WTC11 (cell line): Measurements from ENCODE around the gene TTYH1. TPM values are rescaled to one million over a fixed set of nuclear protein-coding genes. Genes with fewer than 3 reads are reported as not detected.
"Not testable (repeated sequence)": the region's sequence is repeated elsewhere in the genome, so short reads cannot be mapped to it uniquely, and the experiment has no call there.

ENCODE experiments used
- ATAC-seq: fragments of 200-7000 bp; cut with Tn5 transposase; 2 replicates; pipeline ENCODE4 v1.10.0; 2021; ENCODE audit warnings: mild to moderate bottlenecking, moderate library complexity
- CTCF ChIA-PET: fragments of 300-600 bp; sonication (Branson Sonifier 250); formaldehyde crosslinking; loops from one replicate; lab custom pipeline; 2021; ENCODE audit warnings: antibody characterized with exemption; lab: Charles Lee
- POLR2A ChIA-PET: fragments of 350-600 bp; sonication (Branson Sonifier 250); formaldehyde crosslinking; loops from one replicate; lab custom pipeline; 2021; ENCODE audit warnings: antibody characterized with exemption; lab: Charles Lee
- DNase-seq: peaks from one replicate; pipeline ENCODE4 v3.0.0; 2021; ENCODE audit warnings: low spot score
- H3K27ac Mint-ChIP-seq: 2 replicates; pipeline ENCODE4 v1.8.0; 2021; ENCODE audit warnings: mixed read lengths
- H3K27me3 Mint-ChIP-seq: 2 replicates; pipeline ENCODE4 v1.8.0; 2021; ENCODE audit warnings: low read depth, mild to moderate bottlenecking, moderate library complexity, mixed read lengths
- H3K36me3 Mint-ChIP-seq: 2 replicates; pipeline ENCODE4 v1.8.0; 2021; ENCODE audit warnings: mixed read lengths
- H3K4me1 Mint-ChIP-seq: 2 replicates; pipeline ENCODE4 v1.8.0; 2022; ENCODE audit warnings: mixed read lengths
- H3K4me3 Mint-ChIP-seq: 2 replicates; pipeline ENCODE4 v1.8.0; 2021; ENCODE audit warnings: mild to moderate bottlenecking, moderate library complexity, mixed read lengths
- H3K9me3 Mint-ChIP-seq: 2 replicates; pipeline ENCODE4 v1.8.0; 2021; ENCODE audit warnings: mixed read lengths
- CREB1 ChIP-seq: sonication (generic); formaldehyde crosslinking; IDR thresholded peaks from 2 replicates; pipeline ENCODE4 v1.8.0; 2023; ENCODE audit warnings: mild to moderate bottlenecking, missing genetic modification reagents
- E2F4 ChIP-seq: sonication (generic); formaldehyde crosslinking; IDR thresholded peaks from 2 replicates; pipeline ENCODE4 v1.8.1; 2022; ENCODE audit warnings: low read depth, mild to moderate bottlenecking, moderate library complexity, missing genetic modification reagents, borderline replicate concordance
- ELF4 ChIP-seq: sonication (generic); formaldehyde crosslinking; IDR thresholded peaks from 2 replicates; pipeline ENCODE4 v1.8.1; 2022; ENCODE audit warnings: low read depth, mild to moderate bottlenecking, moderate library complexity, missing genetic modification reagents
- ERG ChIP-seq: fragments of 250-450 bp; sonication (Bioruptor Pico); IDR thresholded peaks from 2 replicates; pipeline ENCODE4 v1.8.0; 2021; ENCODE audit warnings: mild to moderate bottlenecking
- GABPB1 ChIP-seq: sonication (generic); formaldehyde crosslinking; IDR thresholded peaks from 2 replicates; pipeline ENCODE4 v1.8.1; 2023; ENCODE audit warnings: mild to moderate bottlenecking, missing genetic modification reagents
- GTF2I ChIP-seq: fragments of 250-450 bp; sonication (Bioruptor Pico); conservative IDR thresholded peaks from 2 replicates; pipeline ENCODE4 v1.4.0; 2021; ENCODE audit warnings: mild to moderate bottlenecking
- JAZF1 ChIP-seq: fragments of 250-450 bp; sonication (Bioruptor Pico); IDR thresholded peaks from 2 replicates; pipeline ENCODE4 v1.9.0; 2021; ENCODE audit warnings: moderate library complexity, mild to moderate bottlenecking, inconsistent platforms
- NFATC4 ChIP-seq: fragments of 250-450 bp; sonication (Bioruptor Pico); IDR thresholded peaks from 2 replicates; pipeline ENCODE4 v1.9.0; 2021; ENCODE audit warnings: mild to moderate bottlenecking
- RELA ChIP-seq: sonication (generic); formaldehyde crosslinking; IDR thresholded peaks from 2 replicates; pipeline ENCODE4 v1.8.1; 2022; ENCODE audit warnings: missing genetic modification reagents, mild to moderate bottlenecking, borderline replicate concordance
- RORB ChIP-seq: fragments of 250-450 bp; sonication (Bioruptor Pico); IDR thresholded peaks from 2 replicates; pipeline ENCODE4 v1.9.0; 2021; ENCODE audit warnings: mild to moderate bottlenecking
- SMAD4 ChIP-seq: sonication (generic); formaldehyde crosslinking; IDR thresholded peaks from 2 replicates; pipeline ENCODE4 v1.8.0; 2022; ENCODE audit warnings: mild to moderate bottlenecking, missing genetic modification reagents
- SOX15 ChIP-seq: fragments of 250-450 bp; sonication (Bioruptor Pico); IDR thresholded peaks from 2 replicates; pipeline ENCODE4 v1.9.0; 2021; ENCODE audit warnings: mild to moderate bottlenecking
- SP1 ChIP-seq: sonication (generic); formaldehyde crosslinking; conservative IDR thresholded peaks from 2 replicates; pipeline ENCODE4 v1.8.1; 2022; ENCODE audit warnings: missing genetic modification reagents
- TEAD4 ChIP-seq: sonication (generic); formaldehyde crosslinking; IDR thresholded peaks from 2 replicates; pipeline ENCODE4 v1.8.0; 2022; ENCODE audit warnings: mild to moderate bottlenecking, missing genetic modification reagents
- ZBTB21 ChIP-seq: sonication (generic); formaldehyde crosslinking; IDR thresholded peaks from 2 replicates; pipeline ENCODE4 v1.8.1; 2023; ENCODE audit warnings: mild to moderate bottlenecking, missing genetic modification reagents, borderline replicate concordance
- ZNF121 ChIP-seq: sonication (generic); formaldehyde crosslinking; IDR thresholded peaks from 2 replicates; pipeline ENCODE4 v1.8.0; 2023; ENCODE audit warnings: missing genetic modification reagents
- ZNF219 ChIP-seq: sonication (generic); formaldehyde crosslinking; IDR thresholded peaks from 2 replicates; pipeline ENCODE4 v1.8.0; 2023; ENCODE audit warnings: missing genetic modification reagents, mild to moderate bottlenecking, borderline replicate concordance
- ZNF263 ChIP-seq: sonication (generic); formaldehyde crosslinking; IDR thresholded peaks from 2 replicates; pipeline ENCODE4 v1.8.1; 2022; ENCODE audit warnings: low read depth, mild to moderate bottlenecking, moderate library complexity, missing genetic modification reagents
- ZNF317 ChIP-seq: sonication (generic); formaldehyde crosslinking; IDR thresholded peaks from 2 replicates; pipeline ENCODE4 v1.8.1; 2023; ENCODE audit warnings: low read depth, mild to moderate bottlenecking, moderate library complexity, missing genetic modification reagents, borderline replicate concordance
- ZNF423 ChIP-seq: fragments of 250-450 bp; sonication (Bioruptor Pico); IDR thresholded peaks from 2 replicates; pipeline ENCODE4 v2.1.2; 2022; ENCODE audit warnings: mild to moderate bottlenecking, moderate library complexity
- total RNA-seq: library from RNA; stranded (reverse); gene quantifications from 3 replicates; pipeline ENCODE4 v1.2.3, GENCODE V29; 2021
- TF ChIP-seq, protein P1 (sequence below): sonication (generic); formaldehyde crosslinking; IDR thresholded peaks from 2 replicates; pipeline ENCODE4 v1.8.1; 2022; ENCODE audit warnings: mild to moderate bottlenecking, moderate library complexity, missing genetic modification reagents

The TTYH1 gene
- total RNA-seq, 1 experiment from 2014 or later = 37.1 TPM

GRCh38 chr19:54373781-54374631 is 41.3 kb upstream of the TTYH1 start (continued):
- no peak for TF ChIP-seq E2F4
- TF ChIP-seq ZNF423 = no peak
- TF ChIP-seq JAZF1 (CRISPR knock-in tag) = no peak
- no peak for TF ChIP-seq GABPB1 (CRISPR knock-in tag)
- no peak for TF ChIP-seq SMAD4 (CRISPR knock-in tag)
- no peak for TF ChIP-seq RELA (CRISPR knock-in tag)
- TF ChIP-seq CREB1 (CRISPR knock-in tag) = no peak
- TF ChIP-seq, all 79 proteins: peak for 0

- peaks cover 27% of the 10 kb centered on the region for H3K27me3 Mint-ChIP-seq
- POLR2A ChIA-PET, H3K4me3 Mint-ChIP-seq, H3K36me3 Mint-ChIP-seq, ATAC-seq, DNase-seq, H3K27ac Mint-ChIP-seq, H3K4me1 Mint-ChIP-seq, H3K9me3 Mint-ChIP-seq: not testable (repeated sequence)
- CTCF ChIA-PET = interaction anchor here (1.8 kb wide), 1 partner anchor 16 kb away, joined by 4 read pairs; no protein-coding TSS in a partner anchor
Observed at GRCh38 chr19:54375181-54375938, 39.9 kb upstream of the TTYH1 start.

DNA sequence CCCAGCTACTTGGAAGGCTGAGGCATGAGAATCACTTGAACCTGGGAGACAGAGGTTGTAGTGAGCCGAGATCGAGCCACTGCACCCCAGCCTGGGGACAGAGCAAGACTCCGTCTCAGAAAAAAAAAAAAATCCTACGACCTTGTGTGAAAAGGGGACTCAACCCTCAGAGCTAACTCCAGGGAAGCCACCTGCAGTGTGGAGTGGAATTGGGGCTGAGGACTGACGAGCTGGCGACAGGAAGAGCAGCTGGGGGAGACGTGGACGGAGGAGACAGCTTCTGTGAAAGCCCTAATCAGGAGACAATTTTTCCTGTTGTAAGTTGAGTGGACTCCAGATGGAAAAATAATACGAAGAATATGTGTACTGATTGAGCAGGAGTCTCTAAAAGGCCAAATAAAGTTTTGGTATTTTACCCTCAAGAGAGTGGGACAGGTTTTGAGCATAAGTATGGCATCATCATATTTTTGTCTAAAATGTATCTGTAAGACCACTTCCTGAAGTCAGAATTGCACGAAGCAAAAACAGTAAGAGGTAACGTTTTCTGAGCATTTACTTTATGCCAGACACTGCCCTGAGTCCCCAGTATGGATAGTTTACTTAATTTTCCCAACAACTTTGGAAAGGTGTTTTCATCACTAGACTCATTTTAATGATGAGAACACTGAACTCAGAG is 38.5 kb upstream of the TTYH1 start:
- Mint-ChIP-seq H3K27ac (no peak overlapping the region), H3K27me3 (peaks cover 32% of the 10 kb centered on the region), H3K4me3 (no peak overlapping the region), H3K9me3 (peaks cover 12% of the 10 kb centered on the region), H3K4me1 (no peaks in the 10 kb centered on the region), H3K36me3 (no peaks in the 10 kb centered on the region)
- POLR2A ChIA-PET = no interaction called here
- TF ChIP-seq TEAD4 = no peak
- no peak for TF ChIP-seq ZNF317
- no peak for TF ChIP-seq NFATC4
- TF ChIP-seq JAZF1 (CRISPR knock-in tag) = no peak
- ATAC-seq (no peak), DNase-seq (no peak)
- CTCF ChIA-PET = interaction anchor here (1.2 to 1.8 kb wide), 3 partner anchors 12 to 63 kb away, joined by 3 to 4 read pairs (median 4); no protein-coding TSS in a partner anchor

DNA sequence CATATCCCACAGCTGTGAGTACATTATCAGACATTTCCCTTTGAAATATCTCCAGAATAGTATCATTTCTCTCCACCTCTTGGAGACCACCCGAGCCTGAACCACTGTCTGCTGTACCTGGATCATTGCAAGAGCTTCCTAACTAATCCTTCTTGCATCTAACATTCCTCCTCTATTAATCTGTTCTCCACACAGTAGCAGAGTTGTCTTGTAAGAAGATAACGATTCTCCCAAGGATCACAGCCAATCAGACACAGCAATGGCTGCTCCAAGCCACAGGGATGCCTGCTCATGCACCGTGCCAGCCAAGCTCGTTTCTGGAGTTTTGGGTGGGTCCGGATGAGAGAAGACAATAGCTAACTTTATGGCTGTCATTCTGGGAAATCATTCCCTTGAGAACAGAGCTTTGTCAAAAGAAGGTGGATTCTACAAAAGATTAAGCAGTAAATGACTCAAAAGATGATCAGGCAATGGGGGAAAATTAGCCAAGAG is 36.0 kb upstream of the TTYH1 start:
- Mint-ChIP-seq H3K4me3 (no peak overlapping the region), H3K27me3 (peaks cover 31% of the 10 kb centered on the region), H3K36me3 (no peaks in the 10 kb centered on the region), H3K27ac (no peak overlapping the region), H3K4me1 (no peaks in the 10 kb centered on the region), H3K9me3 (peaks cover 15% of the 10 kb centered on the region)
- ChIA-PET CTCF (interaction anchor here (1.3 to 1.4 kb wide), 2 partner anchors 12 to 113 kb away, joined by 3 to 8 read pairs; no protein-coding TSS in a partner anchor), POLR2A (interaction anchor here (0.7 kb wide), 1 partner anchor 62 kb away, joined by 3 read pairs; no protein-coding TSS in a partner anchor)
- no peak for ATAC-seq
- DNase-seq = no peak
- TF ChIP-seq CREB1 (CRISPR knock-in tag) (no peak), ZNF423 (no peak), ELF4 (CRISPR knock-in tag) (no peak), SOX15 (CRISPR knock-in tag) (no peak), ZNF219 (no peak), ERG (CRISPR knock-in tag) (no peak), NFATC4 (no peak), ZNF121 (no peak), ZNF263 (CRISPR knock-in tag) (no peak), SP1 (CRISPR knock-in tag) (no peak), RORB (CRISPR knock-in tag) (no peak), GTF2I (CRISPR knock-in tag) (no peak), ZBTB21 (CRISPR knock-in tag) (no peak)
- TF ChIP-seq, protein P1, sequence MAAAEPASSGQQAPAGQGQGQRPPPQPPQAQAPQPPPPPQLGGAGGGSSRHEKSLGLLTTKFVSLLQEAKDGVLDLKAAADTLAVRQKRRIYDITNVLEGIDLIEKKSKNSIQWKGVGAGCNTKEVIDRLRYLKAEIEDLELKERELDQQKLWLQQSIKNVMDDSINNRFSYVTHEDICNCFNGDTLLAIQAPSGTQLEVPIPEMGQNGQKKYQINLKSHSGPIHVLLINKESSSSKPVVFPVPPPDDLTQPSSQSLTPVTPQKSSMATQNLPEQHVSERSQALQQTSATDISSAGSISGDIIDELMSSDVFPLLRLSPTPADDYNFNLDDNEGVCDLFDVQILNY (CRISPR knock-in tag) = no peak
